Fibroblast of lung (primary cell): ENCODE data around the gene GABRD. TPM values are rescaled to one million over a fixed set of nuclear protein-coding genes. Genes with fewer than 3 reads are reported as not detected.

Experiments used
- DNase-seq, 2 donors: peaks; one replicate each; pipeline versions ENCODE4 v3.0.0 to v3.0.0-alpha.2; 2010; ENCODE audit warnings: low read depth in 2 of 2
- H2AFZ ChIP-seq: 2 replicates; pipeline ENCODE4 v1.5.1; 2012; ENCODE audit warnings: low read length, control low read depth, inconsistent platforms
- H3K27ac ChIP-seq: 2 replicates; pipeline ENCODE4 v1.5.1; 2011; ENCODE audit warnings: low read length, control low read depth; ENCODE audit not compliant: insufficient read depth
- H3K27me3 ChIP-seq: 2 replicates; pipeline ENCODE4 v1.5.1; 2011; ENCODE audit warnings: mild to moderate bottlenecking, low read length; ENCODE audit not compliant: control insufficient read depth, insufficient read depth
- H3K36me3 ChIP-seq: 2 replicates; pipeline ENCODE4 v1.5.1; 2011; ENCODE audit warnings: low read length; ENCODE audit not compliant: control insufficient read depth, insufficient read depth
- H3K4me1 ChIP-seq: 2 replicates; pipeline ENCODE4 v1.5.1; 2011; ENCODE audit warnings: low read length; ENCODE audit not compliant: control insufficient read depth, insufficient read depth; ENCODE audit errors: extremely low read depth
- H3K4me2 ChIP-seq: 2 replicates; pipeline ENCODE4 v1.5.1; 2011; ENCODE audit warnings: low read length, control low read depth; ENCODE audit not compliant: insufficient read depth; ENCODE audit errors: extremely low read depth
- H3K4me3 ChIP-seq, 4 experiments: fragments of 200-600 bp in 1 of 4; sonication (generic) in 1 of 4; replicated peaks in 1 of 4; 2 replicates each; pipeline ENCODE4 v1.5.1; 2011 to 2016; ENCODE audit warnings: low read length in 4 of 4, low read depth in 3 of 4, mild to moderate bottlenecking in 3 of 4, control low read depth in 2 of 4, inconsistent platforms in 1 of 4, mixed read lengths in 1 of 4; ENCODE audit not compliant: insufficient read depth in 1 of 4; ENCODE audit errors: control extremely low read depth in 1 of 4
- H3K79me2 ChIP-seq: 2 replicates; pipeline ENCODE4 v1.5.1; 2012; ENCODE audit warnings: mild to moderate bottlenecking, low read length, inconsistent platforms; ENCODE audit not compliant: control insufficient read depth, insufficient read depth
- H3K9ac ChIP-seq: 2 replicates; pipeline ENCODE4 v1.5.1; 2011; ENCODE audit warnings: mild to moderate bottlenecking, low read length, control low read depth; ENCODE audit not compliant: insufficient read depth
- H3K9me3 ChIP-seq: 2 replicates; pipeline ENCODE4 v1.5.1; 2012; ENCODE audit warnings: low read depth, low read length; ENCODE audit not compliant: control insufficient read depth, insufficient read depth
- H4K20me1 ChIP-seq: 2 replicates; pipeline ENCODE4 v1.5.1; 2011; ENCODE audit warnings: low read length; ENCODE audit not compliant: control insufficient read depth, insufficient read depth; ENCODE audit errors: extremely low read depth
- EZH2 ChIP-seq: IDR thresholded peaks from 2 replicates; pipeline ENCODE4 v1.5.1; 2012; ENCODE audit warnings: low read length, control low read depth, mild to moderate bottlenecking; ENCODE audit errors: missing control alignments
- polyA plus RNA-seq, 2 donors: library from polyadenylated mRNA; depleted of rRNA in 1 of 2; stranded (reverse) in 1 of 2; unstranded in 1 of 2; fragments of >200 nt; gene quantifications; 2 replicates each; pipeline ENCODE4 v1.2.1, GENCODE V29; 2011 to 2012; ENCODE audit warnings: missing spikeins in 1 of 2
- total RNA-seq: library from RNA; depleted of rRNA; stranded (reverse); fragments of >200 nt; gene quantifications from 2 replicates; pipeline ENCODE4 v1.2.1, GENCODE V29; 2014
- TF ChIP-seq, protein P1 (sequence below), 2 donors: IDR thresholded peaks in 1 of 2; conservative IDR thresholded peaks in 1 of 2; 1 replicate in 1 of 2; 2 replicates in 1 of 2; pipeline ENCODE4 v1.5.1; 2011 to 2012; ENCODE audit warnings: low read length in 2 of 2, control low read depth in 1 of 2, inconsistent platforms in 1 of 2, low read depth in 1 of 2, mild to moderate bottlenecking in 1 of 2

GABRD gene
- total and polyA plus RNA-seq, 2 donors (not counting 1 experiment from before 2014, with no cell fraction given), result not detected

DNA sequence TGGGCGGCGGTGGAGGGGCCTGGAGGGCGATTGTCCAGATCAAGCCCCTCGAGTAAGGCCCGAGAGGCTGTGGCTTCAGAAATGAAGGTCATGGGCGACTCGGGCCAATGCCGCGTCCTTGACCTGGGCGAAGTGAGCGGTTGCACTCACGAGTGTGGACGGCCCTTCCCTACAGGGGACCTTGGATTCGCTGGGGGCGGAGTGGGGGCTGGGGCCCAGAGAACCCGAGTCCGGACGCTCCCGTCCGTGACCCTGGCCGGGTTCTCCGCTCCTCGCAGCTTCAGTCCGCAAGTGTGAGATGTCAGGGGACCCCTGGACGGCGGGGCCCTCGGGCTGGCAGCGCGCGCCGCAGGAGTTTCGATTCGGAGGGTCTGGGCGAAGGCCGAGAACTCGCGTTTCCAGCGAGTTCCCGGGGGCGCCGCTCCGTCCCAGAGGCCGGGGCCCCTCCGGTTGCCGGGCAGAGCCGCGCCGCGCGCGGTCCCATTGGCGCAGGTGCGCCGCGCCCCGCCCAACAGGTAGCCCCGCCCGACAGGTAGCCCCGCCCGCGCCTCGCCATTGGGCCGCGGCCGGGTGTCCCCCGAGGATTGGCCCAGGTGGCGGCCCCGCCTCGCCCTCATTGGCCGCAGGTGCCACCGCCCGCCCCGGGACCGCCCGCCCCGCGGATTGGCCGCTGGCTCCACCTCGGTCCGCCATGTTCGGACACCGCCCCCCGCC lies 30.7 kb downstream of the GABRD start, which contains the start of gene PRKCZ:
Gene PRKCZ (plus strand): TSS at position 694 of the 714 bp plus-strand sequence. CDS start 220 bp downstream, outside the sequence.
- Histone ChIP-seq H3K9ac (no peak within 1 kb of the TSS), H3K4me2 (no peak within 1 kb of the TSS), H3K27ac (no peak within 1 kb of the TSS), H3K4me1 (no peaks in the 10 kb centered on the region), H4K20me1 (no peaks in the 10 kb centered on the region), H3K79me2 (no peaks in the 10 kb centered on the region), H3K4me3 (no peak within 1 kb of the TSS), H3K27me3 (peaks cover 27% of the 10 kb centered on the region), H3K36me3 (no peaks in the 10 kb centered on the region), H3K9me3 (no peaks in the 10 kb centered on the region), H2AFZ (no peak within 1 kb of the TSS)
- TF ChIP-seq, protein P1, sequence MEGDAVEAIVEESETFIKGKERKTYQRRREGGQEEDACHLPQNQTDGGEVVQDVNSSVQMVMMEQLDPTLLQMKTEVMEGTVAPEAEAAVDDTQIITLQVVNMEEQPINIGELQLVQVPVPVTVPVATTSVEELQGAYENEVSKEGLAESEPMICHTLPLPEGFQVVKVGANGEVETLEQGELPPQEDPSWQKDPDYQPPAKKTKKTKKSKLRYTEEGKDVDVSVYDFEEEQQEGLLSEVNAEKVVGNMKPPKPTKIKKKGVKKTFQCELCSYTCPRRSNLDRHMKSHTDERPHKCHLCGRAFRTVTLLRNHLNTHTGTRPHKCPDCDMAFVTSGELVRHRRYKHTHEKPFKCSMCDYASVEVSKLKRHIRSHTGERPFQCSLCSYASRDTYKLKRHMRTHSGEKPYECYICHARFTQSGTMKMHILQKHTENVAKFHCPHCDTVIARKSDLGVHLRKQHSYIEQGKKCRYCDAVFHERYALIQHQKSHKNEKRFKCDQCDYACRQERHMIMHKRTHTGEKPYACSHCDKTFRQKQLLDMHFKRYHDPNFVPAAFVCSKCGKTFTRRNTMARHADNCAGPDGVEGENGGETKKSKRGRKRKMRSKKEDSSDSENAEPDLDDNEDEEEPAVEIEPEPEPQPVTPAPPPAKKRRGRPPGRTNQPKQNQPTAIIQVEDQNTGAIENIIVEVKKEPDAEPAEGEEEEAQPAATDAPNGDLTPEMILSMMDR (conservative IDR thresholded peaks at IDR 0.05 in 1 of 2, IDR thresholded peaks at IDR 0.05 in 1 of 2; ENCODE audit: low read depth in 1 of 2, low read length in 2 of 2), result no peak
- TF ChIP-seq EZH2, result peak; percentile 90
- DNase-seq, result peak in 1 of 2 donors; percentile 21

DNA sequence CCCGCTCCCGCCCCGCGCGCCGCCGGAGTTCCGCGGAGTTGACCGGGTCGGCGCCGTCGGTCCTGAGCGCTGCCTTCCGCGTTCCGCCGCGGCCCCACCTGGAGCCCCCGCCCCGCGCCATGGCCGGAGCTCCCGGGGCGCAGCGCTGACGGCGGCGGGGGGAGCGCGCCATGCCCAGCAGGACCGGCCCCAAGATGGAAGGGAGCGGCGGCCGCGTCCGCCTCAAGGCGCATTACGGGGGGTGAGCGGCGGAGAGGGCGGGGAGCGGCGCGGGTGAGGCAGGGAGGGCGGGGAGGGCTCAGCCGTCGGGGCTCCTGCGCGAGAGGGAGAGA lies 31.3 kb downstream of the GABRD start:
- Histone ChIP-seq H3K27me3 (peaks cover 25% of the 10 kb centered on the region), H3K4me3 (no peak overlapping the region), H4K20me1 (no peaks in the 10 kb centered on the region), H3K9ac (no peak overlapping the region), H3K79me2 (no peaks in the 10 kb centered on the region), H2AFZ (no peak overlapping the region), H3K27ac (no peak overlapping the region), H3K4me1 (no peaks in the 10 kb centered on the region), H3K9me3 (no peaks in the 10 kb centered on the region), H3K4me2 (no peak overlapping the region), H3K36me3 (no peaks in the 10 kb centered on the region)
- TF ChIP-seq, protein P1 (conservative IDR thresholded peaks at IDR 0.05 in 1 of 2, IDR thresholded peaks at IDR 0.05 in 1 of 2; ENCODE audit: low read depth in 1 of 2, low read length in 2 of 2), result no peak
- TF ChIP-seq EZH2, result no peak
- DNase-seq, result no peak

DNA sequence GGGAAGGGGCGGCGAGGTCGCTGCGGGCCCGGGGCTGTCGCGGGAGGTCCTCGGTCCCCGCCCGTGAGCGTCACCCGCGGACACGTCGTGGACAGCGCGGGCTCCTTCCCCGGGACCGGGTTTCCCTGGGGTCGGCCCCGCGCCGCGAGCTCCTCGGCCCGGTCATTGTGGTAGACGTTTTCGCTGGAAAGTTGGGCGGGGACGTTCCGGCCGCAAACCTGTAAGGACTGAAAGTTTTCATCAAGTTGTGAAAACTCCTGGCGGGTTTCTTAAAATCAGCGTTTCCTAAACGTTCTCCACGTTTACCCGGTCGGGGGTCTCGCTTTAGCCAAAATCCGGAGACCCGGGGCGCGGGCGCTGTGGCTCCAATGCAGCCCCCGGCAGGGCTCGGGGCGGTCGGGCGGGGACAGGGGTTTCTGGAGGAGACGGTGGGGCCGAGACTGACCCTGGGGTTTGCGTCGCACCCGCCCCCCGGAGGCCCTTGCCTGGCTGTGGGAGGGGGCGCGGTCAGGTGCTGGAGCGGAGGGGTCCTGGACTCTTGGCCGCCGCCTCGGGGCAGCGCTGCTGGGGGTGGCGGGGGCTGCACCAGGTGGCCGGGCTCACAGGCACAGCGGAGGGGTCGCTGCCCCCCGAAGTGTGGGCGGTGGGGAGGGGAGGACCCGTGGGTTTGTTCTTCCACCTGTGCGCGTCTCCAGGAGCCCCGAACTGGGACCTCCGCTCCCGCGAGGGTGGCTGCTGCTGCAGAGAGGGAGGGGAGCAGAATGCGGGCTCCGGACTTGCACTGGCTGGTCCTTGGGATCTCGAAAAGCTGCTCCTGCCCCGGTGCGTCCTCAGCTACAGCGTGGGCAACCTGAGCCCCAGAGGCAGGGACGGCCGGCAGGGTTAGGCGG lies 31.9 kb downstream of the GABRD start:
- H3K27me3 ChIP-seq, result peaks cover 24% of the 10 kb centered on the region
- TF ChIP-seq, protein P1 (conservative IDR thresholded peaks at IDR 0.05 in 1 of 2, IDR thresholded peaks at IDR 0.05 in 1 of 2; ENCODE audit: low read depth in 1 of 2, low read length in 2 of 2), result no peak
- peak; percentile 83 for TF ChIP-seq EZH2
- H2AFZ ChIP-seq, result no peak overlapping the region
- no peak overlapping the region for H3K9ac ChIP-seq
- DNase-seq, result no peak
- H3K9me3 ChIP-seq, result no peaks in the 10 kb centered on the region
- H3K4me3 ChIP-seq, result no peak overlapping the region
- no peaks in the 10 kb centered on the region for H4K20me1 ChIP-seq
- H3K4me1 ChIP-seq, result no peaks in the 10 kb centered on the region
- H3K36me3 ChIP-seq, result no peaks in the 10 kb centered on the region
- no peaks in the 10 kb centered on the region for H3K79me2 ChIP-seq
- no peak overlapping the region for H3K27ac ChIP-seq
- H3K4me2 ChIP-seq, result no peak overlapping the region
